H1 (cell line): ENCODE measurements around the gene TRIM71. TPM values are rescaled to one million over a fixed set of nuclear protein-coding genes. Genes with fewer than 3 reads are reported as not detected.

Experiments
- ASH2L ChIP-seq: fragments of 200-600, 300-600 bp; sonication (generic); IDR thresholded peaks from one replicate; pipeline ENCODE4 v1.7.1; 2017; ENCODE audit warnings: low read length
- BACH1 ChIP-seq: IDR thresholded peaks from 2 replicates; pipeline ENCODE4 v1.6.1; 2012; ENCODE audit warnings: low read length, improper control_type of control experiment
- BRCA1 ChIP-seq: IDR thresholded peaks from 2 replicates; pipeline ENCODE4 v1.6.1; 2012; ENCODE audit warnings: low read depth, low read length, improper control_type of control experiment
- CBX8 ChIP-seq: fragments of 300-800, 300-1000 bp; sonication (generic); IDR thresholded peaks from 2 replicates; pipeline ENCODE4 v1.7.1; 2016; ENCODE audit warnings: low read depth, low read length, borderline replicate concordance
- CTBP2 ChIP-seq: IDR thresholded peaks from 2 replicates; pipeline ENCODE4 v1.7.0; 2011; ENCODE audit warnings: borderline replicate concordance, mild to moderate bottlenecking, moderate library complexity, mixed read lengths, low read length; ENCODE audit not compliant: insufficient read depth, insufficient read length
- FOSL1 ChIP-seq: IDR thresholded peaks from 2 replicates; pipeline ENCODE4 v1.6.1; 2011; ENCODE audit warnings: mild to moderate bottlenecking, low read depth, low read length, moderate library complexity; ENCODE audit not compliant: insufficient read depth
- GTF2F1 ChIP-seq: IDR thresholded peaks from 2 replicates; pipeline ENCODE4 v1.6.1; 2012; ENCODE audit warnings: low read depth, low read length, improper control_type of control experiment, borderline replicate concordance
- KDM1A ChIP-seq: fragments of 200-600, 300-600 bp; sonication (generic); IDR thresholded peaks from 2 replicates; pipeline ENCODE4 v1.7.1; 2016; ENCODE audit warnings: mild to moderate bottlenecking, low read length, borderline replicate concordance
- KDM4A ChIP-seq: IDR thresholded peaks from one replicate; pipeline ENCODE4 v1.7.1; 2012; ENCODE audit warnings: low read depth, mild to moderate bottlenecking, moderate library complexity, low read length, inconsistent platforms; ENCODE audit not compliant: severe bottlenecking
- RAD21 ChIP-seq, 2 experiments: IDR thresholded peaks in 1 of 2; conservative IDR thresholded peaks in 1 of 2; 2 replicates each; pipeline ENCODE4 v1.6.1; 2011; ENCODE audit warnings: low read depth in 2 of 2, low read length in 2 of 2, improper control_type of control experiment in 1 of 2, inconsistent platforms in 1 of 2, mild to moderate bottlenecking in 1 of 2, moderate library complexity in 1 of 2
- RNF2 ChIP-seq: fragments of 200-900, 300-1000 bp; sonication (generic); IDR thresholded peaks from 2 replicates; pipeline ENCODE4 v1.7.1; 2016; ENCODE audit warnings: borderline replicate concordance, low read depth, mild to moderate bottlenecking, antibody characterized with exemption, low read length; ENCODE audit not compliant: poor library complexity, severe bottlenecking; ENCODE audit errors: missing control alignments
- SAP30 ChIP-seq: fragments of 300-600 bp; sonication (generic); IDR thresholded peaks from 2 replicates; pipeline ENCODE4 v1.7.1; 2012; ENCODE audit warnings: low read length, moderate library complexity, mild to moderate bottlenecking, inconsistent platforms; ENCODE audit not compliant: insufficient read depth, insufficient replicate concordance
- SP1 ChIP-seq: IDR thresholded peaks from 2 replicates; pipeline ENCODE4 v1.6.1; 2011; ENCODE audit warnings: low read depth, low read length
- USF2 ChIP-seq: IDR thresholded peaks from 2 replicates; pipeline ENCODE4 v1.6.1; 2011; ENCODE audit warnings: low read length, improper control_type of control experiment
- polyA plus RNA-seq, 7 experiments: library from polyadenylated mRNA; depleted of rRNA in 3 of 7; stranded (reverse) in 5 of 7; unstranded in 2 of 7; fragments of >200 nt in 5 of 7; fragments of 200-250 nt in 2 of 7; gene quantifications; 1 replicate in 5 of 7; 2 replicates in 1 of 7; 4 replicates in 1 of 7; pipeline versions ENCODE4 v1.2.1 to v1.2.3, GENCODE V29; 2011 to 2013; ENCODE audit warnings: missing spikeins in 2 of 7, mixed read lengths in 2 of 7
- total RNA-seq: library from RNA; stranded (reverse); fragmentation: NEBNext Ultra II Directional; extraction: Animal tissue kit (Norgen Biotek cat#: 25700); gene quantifications from 2 replicates; pipeline ENCODE4 v1.2.1, GENCODE V29; 2021
- TF ChIP-seq, protein P1 (sequence below), 3 experiments: IDR thresholded peaks; 1 replicate in 2 of 3; 2 replicates in 1 of 3; pipeline versions ENCODE4 v1.5.1 to v1.6.1; 2011; ENCODE audit warnings: low read length in 3 of 3, mild to moderate bottlenecking in 3 of 3, inconsistent platforms in 2 of 3, low read depth in 1 of 3, moderate library complexity in 1 of 3; ENCODE audit not compliant: insufficient read depth in 1 of 3; ENCODE audit errors: control extremely low read depth in 1 of 3
- TF ChIP-seq, protein P2 (sequence below): IDR thresholded peaks from 2 replicates; pipeline ENCODE4 v1.6.1; 2012; ENCODE audit warnings: inconsistent platforms
- TF ChIP-seq, protein P3 (sequence below): IDR thresholded peaks from 2 replicates; pipeline ENCODE4 v1.6.1; 2012; ENCODE audit warnings: low read length, inconsistent platforms

The TRIM71 gene
- total and polyA plus RNA-seq, 2 of the 8 experiments (the other 6 are each of a cell fraction or from before 2014, with no cell fraction given) = 53.7 to 293 TPM

GRCh38 chr3:32869513-32870047 is 51.8 kb downstream of the TRIM71 start (continued):
- TF ChIP-seq RNF2 = no peak
- TF ChIP-seq BACH1 = no peak
- no peak for TF ChIP-seq GTF2F1
- TF ChIP-seq CTBP2 = no peak
- TF ChIP-seq, protein P1, sequence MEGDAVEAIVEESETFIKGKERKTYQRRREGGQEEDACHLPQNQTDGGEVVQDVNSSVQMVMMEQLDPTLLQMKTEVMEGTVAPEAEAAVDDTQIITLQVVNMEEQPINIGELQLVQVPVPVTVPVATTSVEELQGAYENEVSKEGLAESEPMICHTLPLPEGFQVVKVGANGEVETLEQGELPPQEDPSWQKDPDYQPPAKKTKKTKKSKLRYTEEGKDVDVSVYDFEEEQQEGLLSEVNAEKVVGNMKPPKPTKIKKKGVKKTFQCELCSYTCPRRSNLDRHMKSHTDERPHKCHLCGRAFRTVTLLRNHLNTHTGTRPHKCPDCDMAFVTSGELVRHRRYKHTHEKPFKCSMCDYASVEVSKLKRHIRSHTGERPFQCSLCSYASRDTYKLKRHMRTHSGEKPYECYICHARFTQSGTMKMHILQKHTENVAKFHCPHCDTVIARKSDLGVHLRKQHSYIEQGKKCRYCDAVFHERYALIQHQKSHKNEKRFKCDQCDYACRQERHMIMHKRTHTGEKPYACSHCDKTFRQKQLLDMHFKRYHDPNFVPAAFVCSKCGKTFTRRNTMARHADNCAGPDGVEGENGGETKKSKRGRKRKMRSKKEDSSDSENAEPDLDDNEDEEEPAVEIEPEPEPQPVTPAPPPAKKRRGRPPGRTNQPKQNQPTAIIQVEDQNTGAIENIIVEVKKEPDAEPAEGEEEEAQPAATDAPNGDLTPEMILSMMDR (IDR thresholded peaks at IDR 0.05; ENCODE audit: control extremely low read depth in 1 of 3, insufficient read depth in 1 of 3, low read depth in 1 of 3, low read length in 3 of 3) = no peak
- peak; percentile 92 for TF ChIP-seq SP1
- no peak for TF ChIP-seq FOSL1
- TF ChIP-seq RAD21 (IDR thresholded peaks at IDR 0.05 in 1 of 2, conservative IDR thresholded peaks at IDR 0.05 in 1 of 2; ENCODE audit: low read depth in 2 of 2, low read length in 2 of 2) = peak in 1 of 2 experiments; percentile 1; a peak in 1 of 4 replicates
- no peak for TF ChIP-seq KDM4A
- no peak for TF ChIP-seq SAP30
- no peak for TF ChIP-seq CBX8
- TF ChIP-seq BRCA1 = no peak
- TF ChIP-seq USF2 = 0 out of 2 replicates have a peak, but pooled peaks have one; percentile 10
- TF ChIP-seq, protein P2, sequence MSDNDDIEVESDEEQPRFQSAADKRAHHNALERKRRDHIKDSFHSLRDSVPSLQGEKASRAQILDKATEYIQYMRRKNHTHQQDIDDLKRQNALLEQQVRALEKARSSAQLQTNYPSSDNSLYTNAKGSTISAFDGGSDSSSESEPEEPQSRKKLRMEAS = peak; percentile 35
- no peak for TF ChIP-seq KDM1A
- peak; percentile 80 for TF ChIP-seq ASH2L
- TF ChIP-seq, protein P3, sequence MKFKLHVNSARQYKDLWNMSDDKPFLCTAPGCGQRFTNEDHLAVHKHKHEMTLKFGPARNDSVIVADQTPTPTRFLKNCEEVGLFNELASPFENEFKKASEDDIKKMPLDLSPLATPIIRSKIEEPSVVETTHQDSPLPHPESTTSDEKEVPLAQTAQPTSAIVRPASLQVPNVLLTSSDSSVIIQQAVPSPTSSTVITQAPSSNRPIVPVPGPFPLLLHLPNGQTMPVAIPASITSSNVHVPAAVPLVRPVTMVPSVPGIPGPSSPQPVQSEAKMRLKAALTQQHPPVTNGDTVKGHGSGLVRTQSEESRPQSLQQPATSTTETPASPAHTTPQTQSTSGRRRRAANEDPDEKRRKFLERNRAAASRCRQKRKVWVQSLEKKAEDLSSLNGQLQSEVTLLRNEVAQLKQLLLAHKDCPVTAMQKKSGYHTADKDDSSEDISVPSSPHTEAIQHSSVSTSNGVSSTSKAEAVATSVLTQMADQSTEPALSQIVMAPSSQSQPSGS = 0 out of 2 replicates have a peak, but pooled peaks have one; percentile 22
